Activated T-helper 9 cell treated with anti-CD3 and anti-CD28 coated beads, Interleukin-2, amount 50 U/mL, for 16 hours (primary cell): ENCODE data around the gene SFXN2.
"Not testable (repeated sequence)": the region's sequence is repeated elsewhere in the genome, so short reads cannot be mapped to it uniquely, and the experiment has no call there.

ENCODE experiments used
- DNase-seq: peaks from one replicate; pipeline ENCODE4 v3.0.0-alpha.2; 2020; ENCODE audit warnings: low read depth

Gene SFXN2

DNA sequence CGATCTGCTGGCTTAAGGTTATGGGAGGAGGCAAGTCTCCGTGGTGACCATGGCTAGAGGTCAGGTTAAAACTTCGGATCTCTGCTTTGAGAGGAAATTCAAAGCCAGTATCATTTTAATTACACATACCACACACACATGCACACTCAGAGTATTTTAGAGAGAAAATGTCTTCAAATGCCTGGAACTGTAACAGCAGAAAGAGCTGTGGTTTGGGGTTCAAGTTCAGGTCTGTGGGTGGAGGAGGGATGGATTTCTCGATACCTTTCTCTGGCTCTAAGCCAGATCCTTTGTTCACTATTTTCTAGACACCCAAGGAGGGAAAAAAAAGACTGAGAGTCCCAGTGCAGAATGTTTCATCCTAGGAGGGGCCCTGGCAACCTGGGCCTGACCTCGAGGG lies 32.7 kb upstream of the SFXN2 start:
- DNase-seq, result no peak

- no peak for DNase-seq
These were observed 32.0 kb upstream of the SFXN2 start for GRCh38 chr10:102682416-102682815.

GRCh38 chr10:102682981-102683380 lies 31.5 kb upstream of the SFXN2 start:
- DNase-seq, result no peak

- no peak for DNase-seq
These were observed 30.7 kb upstream of the SFXN2 start for GRCh38 chr10:102683736-102684135.

DNA sequence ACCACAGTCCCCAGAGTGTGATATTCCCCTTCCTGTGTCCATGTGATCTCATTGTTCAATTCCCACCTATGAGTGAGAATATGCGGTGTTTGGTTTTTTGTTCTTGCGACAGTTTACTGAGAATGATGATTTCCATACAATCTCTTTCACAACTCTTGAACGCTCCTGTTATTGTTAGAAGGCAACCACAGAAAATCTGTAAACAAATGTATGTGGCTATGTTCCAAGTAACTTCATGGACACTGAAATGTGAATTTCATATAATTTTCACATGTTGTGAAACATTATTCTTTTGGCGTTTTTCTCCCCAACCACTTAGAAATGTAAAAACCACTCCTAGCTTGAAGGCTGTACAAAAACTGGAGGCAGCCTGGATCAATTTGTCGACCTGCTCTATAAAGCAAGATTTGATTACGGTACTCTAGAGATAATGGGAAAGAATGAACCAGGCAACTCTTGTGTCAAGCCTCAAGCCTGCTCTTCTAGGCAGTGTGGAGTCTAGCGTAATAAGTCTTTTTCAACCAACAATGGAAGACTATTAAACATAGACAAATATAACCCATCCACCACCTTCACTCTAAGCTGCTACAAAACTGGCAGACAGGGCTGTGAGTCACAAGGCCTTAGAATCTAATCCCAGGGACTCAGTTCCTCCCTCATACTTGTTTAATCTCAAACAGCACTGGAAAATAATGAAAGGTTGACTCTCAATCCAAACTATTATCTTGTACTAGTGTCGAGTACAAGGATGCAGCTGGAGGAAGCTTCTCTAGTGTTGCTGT lies 23.0 kb upstream of the SFXN2 start:
- DNase-seq, result no peak

- not testable (repeated sequence) for DNase-seq
These were observed 19.0 kb upstream of the SFXN2 start for GRCh38 chr10:102695401-102695800.

DNA sequence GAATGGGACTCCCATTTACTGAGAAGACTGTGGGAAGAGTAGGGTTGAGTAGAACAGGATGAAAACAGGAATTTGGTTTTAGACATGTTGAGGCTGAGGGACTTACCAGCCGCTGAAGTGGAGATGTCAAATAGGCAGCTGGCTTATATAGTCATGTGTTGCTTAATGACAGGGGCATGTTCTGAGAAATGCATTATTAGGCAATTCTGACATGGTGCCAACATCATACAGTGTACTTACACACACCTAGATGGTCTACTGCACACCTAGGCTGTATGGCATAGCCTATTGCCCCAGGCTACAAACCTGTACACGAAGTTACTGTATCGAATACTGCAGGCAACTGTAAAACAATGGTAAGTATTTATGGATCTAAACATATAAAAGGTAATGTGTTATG lies 17.7 kb upstream of the SFXN2 start:
- no peak for DNase-seq

DNA sequence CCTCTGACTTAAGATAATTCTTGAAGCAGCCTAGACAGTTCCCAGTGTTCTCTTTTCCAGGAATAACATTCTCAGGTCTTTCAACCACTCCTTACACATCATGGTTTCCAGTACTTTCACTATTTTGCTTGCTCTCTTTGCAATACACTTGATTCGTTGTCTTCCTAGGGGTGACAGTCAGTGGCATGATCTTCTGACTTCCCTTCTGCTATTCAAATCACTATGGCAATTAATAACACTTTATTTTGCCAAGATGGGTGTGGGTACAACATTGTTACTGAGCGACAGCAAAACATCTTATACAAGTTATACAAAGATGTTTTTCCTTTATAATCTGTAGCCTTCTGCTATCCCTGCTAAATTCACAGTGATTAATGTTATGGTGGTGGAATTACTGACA lies 15.5 kb upstream of the SFXN2 start:
- DNase-seq, result no peak

- no peak for DNase-seq
These were observed 13.2 kb upstream of the SFXN2 start for GRCh38 chr10:102701272-102701671.

GRCh38 chr10:102701796-102702195 lies 12.6 kb upstream of the SFXN2 start:
- no peak for DNase-seq

DNA sequence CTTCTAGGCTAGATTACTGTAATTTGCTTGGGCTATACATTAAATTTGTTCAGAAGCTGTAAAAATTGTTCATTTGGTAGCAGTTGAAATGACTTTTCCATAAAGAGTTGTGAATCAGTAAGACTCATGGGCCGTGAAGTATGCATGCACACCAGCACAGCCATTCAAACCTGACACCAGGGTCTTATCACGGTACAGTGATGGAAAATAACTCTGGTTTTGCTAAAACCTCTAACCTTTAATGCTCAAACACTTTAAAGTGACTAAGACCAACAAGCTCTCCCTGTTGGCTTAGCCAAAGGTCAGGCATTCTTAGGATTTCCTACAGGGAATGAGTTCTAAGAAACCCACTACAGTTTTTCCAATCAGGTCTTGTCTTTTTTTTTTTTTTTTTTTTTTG lies 11.7 kb upstream of the SFXN2 start:
- DNase-seq, result no peak

GRCh38 chr10:102704915-102705314 lies 9.5 kb upstream of the SFXN2 start:
- DNase-seq, result no peak

DNA sequence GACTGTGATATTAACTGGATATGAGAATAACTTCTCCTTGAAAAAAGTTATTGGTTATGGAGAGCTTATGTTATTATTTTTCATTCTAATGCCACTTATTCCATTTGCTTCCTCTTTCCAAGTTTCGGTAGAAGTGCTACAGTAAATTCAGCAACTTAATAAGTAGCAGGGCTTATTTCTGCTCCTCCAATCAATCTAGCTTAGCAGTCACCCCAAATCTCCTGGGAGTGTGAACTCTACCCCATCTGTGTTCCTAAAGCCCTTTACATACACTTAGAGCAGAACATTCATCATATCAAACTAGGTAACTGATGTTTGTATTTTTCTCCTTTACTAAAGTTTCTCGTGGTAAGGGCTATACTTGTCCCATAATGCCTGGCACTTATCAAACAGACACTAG lies 8.9 kb upstream of the SFXN2 start:
- DNase-seq, result no peak

DNA sequence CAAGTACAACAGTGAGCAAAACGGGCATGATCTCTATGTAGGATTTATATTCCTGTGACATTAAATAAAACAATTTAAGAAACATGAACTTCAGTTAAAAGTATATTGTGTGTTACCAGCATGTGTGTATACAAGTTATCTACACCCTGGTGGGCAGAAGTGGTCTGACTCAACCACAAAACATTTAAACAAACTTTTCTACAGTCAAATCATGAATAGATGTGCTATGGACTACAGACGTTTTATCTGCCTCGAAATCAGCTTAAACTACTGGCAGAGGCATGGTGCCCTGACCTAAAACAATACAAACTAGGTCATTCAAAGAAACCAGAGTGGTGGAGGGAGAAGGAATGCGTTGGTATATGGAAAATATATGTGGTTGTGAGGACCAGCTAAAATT lies 3.8 kb upstream of the SFXN2 start:
- DNase-seq, result no peak

- no peak for DNase-seq
These were observed 2.3 kb upstream of the SFXN2 start for GRCh38 chr10:102712089-102712488.

DNA sequence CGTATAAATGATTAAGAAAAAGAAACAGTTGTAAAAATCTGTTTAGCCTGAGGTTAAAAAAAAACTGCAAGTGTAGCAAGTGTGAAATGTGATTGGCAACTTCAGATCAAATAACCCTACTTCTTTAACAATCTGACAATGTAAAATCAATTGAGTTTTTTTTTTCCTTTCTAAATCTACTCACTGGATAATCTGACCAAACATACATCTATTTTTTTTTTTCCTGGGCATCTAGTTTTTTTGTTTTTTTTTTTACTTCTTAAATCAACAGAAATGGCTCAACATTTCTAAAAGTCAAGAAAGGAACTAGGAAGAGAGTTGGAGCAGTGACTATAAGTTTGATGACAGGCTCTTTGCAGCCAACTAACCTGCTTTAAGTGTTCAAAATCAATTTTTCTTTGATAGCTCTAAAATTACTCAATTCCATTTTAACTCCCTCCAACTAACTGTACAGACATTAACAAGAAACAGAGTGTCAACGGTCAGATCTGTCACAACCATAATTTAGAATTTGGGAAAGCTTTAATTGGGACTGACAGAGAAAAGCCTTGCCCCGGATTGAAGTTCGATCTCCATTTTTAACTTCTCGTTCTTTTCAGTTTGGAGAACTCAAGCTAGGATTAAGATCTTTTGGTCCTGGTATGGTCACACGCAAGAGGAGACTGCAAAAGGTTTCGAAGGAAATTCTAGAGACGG lies 1.4 kb upstream of the SFXN2 start:
- DNase-seq, result no peak

DNA sequence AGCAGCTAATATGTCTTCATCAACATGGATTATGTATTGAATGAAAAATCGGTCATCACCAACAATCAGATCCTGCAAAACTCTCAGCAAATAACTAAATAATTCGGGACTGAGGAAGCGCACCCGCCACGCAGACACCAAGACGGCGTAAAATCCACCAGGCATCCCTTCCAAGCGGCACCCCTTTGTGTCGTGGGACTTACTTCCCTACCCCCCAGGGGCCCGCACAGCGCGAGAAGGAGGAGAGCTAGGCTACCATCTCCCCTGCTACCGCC lies 960 bp upstream of the SFXN2 start:
- DNase-seq, result peak; percentile 58

GRCh38 chr10:102713814-102714620 lies 419 bp upstream of the SFXN2 start, which contains the start of gene ARL3:
TSS of gene ARL3 (minus strand) at chr10:102714397. CDS start at chr10:102714275, 122 bp downstream.
- peak; percentile 95 for DNase-seq

GRCh38 chr10:102715880-102716279 lies 1.4 kb downstream of the SFXN2 start:
- DNase-seq, result no peak

- DNase-seq, result not testable (repeated sequence)
These were observed 2.6 kb downstream of the SFXN2 start for GRCh38 chr10:102716900-102717565.

DNA sequence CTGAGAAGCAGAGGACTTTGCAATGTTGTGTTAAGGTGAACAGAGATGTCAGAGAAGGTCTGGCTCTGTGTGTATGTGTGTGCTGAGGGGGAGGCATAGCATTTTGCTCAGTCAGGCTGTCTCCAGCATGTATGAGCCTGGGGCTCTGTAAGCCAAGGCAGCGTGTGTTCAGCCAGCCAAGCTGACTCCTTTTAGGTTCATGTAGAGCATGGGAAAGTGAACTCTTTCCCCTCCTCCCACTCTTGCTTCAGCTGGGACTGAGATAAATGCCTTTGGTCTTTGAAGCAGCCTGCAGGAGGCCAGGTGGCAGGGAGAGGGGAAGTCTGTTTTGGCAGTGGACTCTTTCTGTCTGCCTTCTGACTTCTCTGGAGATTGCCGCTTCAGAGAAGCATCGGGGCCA lies 3.8 kb downstream of the SFXN2 start:
- no peak for DNase-seq

DNA sequence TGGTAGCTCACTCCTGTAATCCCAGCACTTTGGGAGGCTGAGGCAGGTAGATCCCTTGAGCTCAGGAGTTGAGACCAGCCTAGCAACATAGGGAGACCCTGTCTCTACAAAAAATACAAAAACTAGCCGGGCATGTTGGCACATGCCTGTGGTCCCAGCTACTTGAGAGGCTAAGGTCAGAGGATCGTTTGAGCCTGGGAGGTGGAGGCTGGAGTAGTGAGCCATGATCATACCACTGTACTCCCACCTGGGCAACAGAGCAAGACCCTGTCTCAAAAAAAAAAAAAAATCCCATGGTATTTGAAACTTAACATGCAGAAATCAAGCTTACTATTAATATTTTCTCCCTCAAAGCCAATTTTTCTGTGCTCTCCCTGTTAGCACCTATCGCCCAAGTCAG lies 5.9 kb downstream of the SFXN2 start:
- DNase-seq, result no peak
